ENCODE measurements around the gene RBBP4. TPM values are rescaled to one million over a fixed set of nuclear protein-coding genes. Genes with fewer than 3 reads are reported as not detected.

The RBBP4 gene
- total RNA-seq = 325 TPM in 2 replicates

GRCh38 chr1:32650752-32651460 is at the start of gene RBBP4:
Gene RBBP4 (plus strand): TSS chr1:32651208. CDS start chr1:32651307, 99 bp downstream.
- Mint-ChIP-seq H3K4me3 (ENCODE audit: low read depth) (peak within 1 kb of the TSS; percentile 93), H3K4me1 (ENCODE audit: low read depth) (peaks cover 36% of the 10 kb centered on the region), H3K36me3 (ENCODE audit: low read depth) (peaks cover 53% of the 10 kb centered on the region), H3K27ac (peak within 1 kb of the TSS; percentile 100), H3K9me3 (no peaks in the 10 kb centered on the region), H3K27me3 (ENCODE audit: low read depth) (no peaks in the 10 kb centered on the region)
- intact Hi-C loops (cut with micrococcal nuclease) = loop anchor here (1.0 to 2.0 kb wide), 6 partner anchors 28 to 579 kb away; partner anchors contain the start of genes S100PBP, TMEM39B, TXLNA and YARS1
- peak; percentile 98 for DNase-seq (ENCODE audit: low spot score)

GRCh38 chr1:32605711-32606424 is 45.1 kb upstream of the RBBP4 start:
- intact Hi-C loops (cut with micrococcal nuclease) = no loop called here
- H3K27ac Mint-ChIP-seq = no peak overlapping the region
- no peaks in the 10 kb centered on the region for H3K27me3 Mint-ChIP-seq (ENCODE audit: low read depth)
- H3K4me3 Mint-ChIP-seq (ENCODE audit: low read depth) = no peak overlapping the region
- H3K9me3 Mint-ChIP-seq = no peaks in the 10 kb centered on the region
- no peak for DNase-seq (ENCODE audit: low spot score)
- no peaks in the 10 kb centered on the region for H3K4me1 Mint-ChIP-seq (ENCODE audit: low read depth)
- H3K36me3 Mint-ChIP-seq (ENCODE audit: low read depth) = no peaks in the 10 kb centered on the region

- Mint-ChIP-seq H3K27me3 (ENCODE audit: low read depth) (no peaks in the 10 kb centered on the region), H3K9me3 (no peaks in the 10 kb centered on the region), H3K27ac (no peak overlapping the region), H3K4me3 (ENCODE audit: low read depth) (no peak overlapping the region), H3K36me3 (ENCODE audit: low read depth) (no peaks in the 10 kb centered on the region), H3K4me1 (ENCODE audit: low read depth) (no peaks in the 10 kb centered on the region)
- intact Hi-C loops (cut with micrococcal nuclease) = no loop called here
- no peak for DNase-seq (ENCODE audit: low spot score)
Measured at GRCh38 chr1:32606565-32607371, 44.2 kb upstream of the RBBP4 start.

- peaks cover 2% of the 10 kb centered on the region for H3K4me1 Mint-ChIP-seq (ENCODE audit: low read depth)
- H3K4me3 Mint-ChIP-seq (ENCODE audit: low read depth) = no peak overlapping the region
- DNase-seq (ENCODE audit: low spot score) = no peak
- intact Hi-C loops (cut with micrococcal nuclease) = no loop called here
- H3K9me3 Mint-ChIP-seq = no peaks in the 10 kb centered on the region
- no peaks in the 10 kb centered on the region for H3K27me3 Mint-ChIP-seq (ENCODE audit: low read depth)
- no peaks in the 10 kb centered on the region for H3K36me3 Mint-ChIP-seq (ENCODE audit: low read depth)
- H3K27ac Mint-ChIP-seq = no peak overlapping the region
Measured at GRCh38 chr1:32609180-32609579, 41.8 kb upstream of the RBBP4 start.

GRCh38 chr1:32611859-32612188 is 39.2 kb upstream of the RBBP4 start:
- Mint-ChIP-seq H3K4me3 (ENCODE audit: low read depth) (peak overlapping the region; percentile 67), H3K27ac (no peak overlapping the region), H3K4me1 (ENCODE audit: low read depth) (peaks cover 2% of the 10 kb centered on the region), H3K27me3 (ENCODE audit: low read depth) (no peaks in the 10 kb centered on the region), H3K9me3 (no peaks in the 10 kb centered on the region), H3K36me3 (ENCODE audit: low read depth) (no peaks in the 10 kb centered on the region)
- intact Hi-C loops (cut with micrococcal nuclease) = loop anchor here (10.0 kb wide), 1 partner anchor 87 kb away; no protein-coding TSS in a partner anchor
- no peak for DNase-seq (ENCODE audit: low spot score)

GRCh38 chr1:32612189-32612881 is 38.7 kb upstream of the RBBP4 start:
- DNase-seq (ENCODE audit: low spot score) = peak; percentile 40
- Mint-ChIP-seq H3K36me3 (ENCODE audit: low read depth) (no peaks in the 10 kb centered on the region), H3K4me1 (ENCODE audit: low read depth) (peaks cover 2% of the 10 kb centered on the region), H3K4me3 (ENCODE audit: low read depth) (peak overlapping the region; percentile 67), H3K27ac (no peak overlapping the region), H3K27me3 (ENCODE audit: low read depth) (no peaks in the 10 kb centered on the region), H3K9me3 (no peaks in the 10 kb centered on the region)
- intact Hi-C loops (cut with micrococcal nuclease) = loop anchor here (10.0 kb wide), 1 partner anchor 88 kb away; no protein-coding TSS in a partner anchor

GRCh38 chr1:32613472-32613871 is 37.5 kb upstream of the RBBP4 start:
- Mint-ChIP-seq H3K4me1 (ENCODE audit: low read depth) (peaks cover 2% of the 10 kb centered on the region), H3K36me3 (ENCODE audit: low read depth) (peaks cover 3% of the 10 kb centered on the region), H3K27me3 (ENCODE audit: low read depth) (no peaks in the 10 kb centered on the region), H3K4me3 (ENCODE audit: low read depth) (no peak overlapping the region), H3K9me3 (no peaks in the 10 kb centered on the region), H3K27ac (no peak overlapping the region)
- intact Hi-C loops (cut with micrococcal nuclease) = loop anchor here (10.0 kb wide), 1 partner anchor 89 kb away; no protein-coding TSS in a partner anchor
- DNase-seq (ENCODE audit: low spot score) = no peak

GRCh38 chr1:32618673-32619221 is 32.3 kb upstream of the RBBP4 start:
- no peak overlapping the region for H3K4me3 Mint-ChIP-seq (ENCODE audit: low read depth)
- peaks cover 23% of the 10 kb centered on the region for H3K4me1 Mint-ChIP-seq (ENCODE audit: low read depth)
- no peak for DNase-seq (ENCODE audit: low spot score)
- no peak overlapping the region for H3K27ac Mint-ChIP-seq
- peaks cover 41% of the 10 kb centered on the region for H3K36me3 Mint-ChIP-seq (ENCODE audit: low read depth)
- H3K9me3 Mint-ChIP-seq = no peaks in the 10 kb centered on the region
- H3K27me3 Mint-ChIP-seq (ENCODE audit: low read depth) = no peaks in the 10 kb centered on the region
- intact Hi-C loops (cut with micrococcal nuclease) = loop anchor here (10.0 kb wide), 1 partner anchor 94 kb away; no protein-coding TSS in a partner anchor

- peaks cover 48% of the 10 kb centered on the region for H3K36me3 Mint-ChIP-seq (ENCODE audit: low read depth)
- no peak overlapping the region for H3K27ac Mint-ChIP-seq
- intact Hi-C loops (cut with micrococcal nuclease) = loop anchor here (10.0 kb wide), 1 partner anchor 95 kb away; no protein-coding TSS in a partner anchor
- peaks cover 29% of the 10 kb centered on the region for H3K4me1 Mint-ChIP-seq (ENCODE audit: low read depth)
- no peak overlapping the region for H3K4me3 Mint-ChIP-seq (ENCODE audit: low read depth)
- DNase-seq (ENCODE audit: low spot score) = no peak
- no peaks in the 10 kb centered on the region for H3K27me3 Mint-ChIP-seq (ENCODE audit: low read depth)
- peaks cover 3% of the 10 kb centered on the region for H3K9me3 Mint-ChIP-seq
Measured at GRCh38 chr1:32619701-32620485, 31.1 kb upstream of the RBBP4 start.

- Mint-ChIP-seq H3K9me3 (peaks cover 3% of the 10 kb centered on the region), H3K36me3 (ENCODE audit: low read depth) (peaks cover 54% of the 10 kb centered on the region), H3K4me3 (ENCODE audit: low read depth) (no peak overlapping the region), H3K27me3 (ENCODE audit: low read depth) (no peaks in the 10 kb centered on the region), H3K4me1 (ENCODE audit: low read depth) (peaks cover 33% of the 10 kb centered on the region), H3K27ac (no peak overlapping the region)
- intact Hi-C loops (cut with micrococcal nuclease) = loop anchor here (2.0 kb wide), 1 partner anchor 29 kb away; the partner anchor contains the start of genes RBBP4 and ZBTB8OS
- DNase-seq (ENCODE audit: low spot score) = no peak
Measured at GRCh38 chr1:32622205-32622604, 28.8 kb upstream of the RBBP4 start.

Data from activated T-helper 2 cell treated with anti-CD3 and anti-CD28 coated beads, Interferon-gamma antibody, Interleukin-2, Interleukin-4, amounts not matched to agents 10 μg/mL and 5 μg/mL and 100 μg/mL, durations not matched to agents 14 hours and 24 hours and 36 hours (primary cell).